ENCODE results near the gene TRNP1.

The TRNP1 gene

DNA sequence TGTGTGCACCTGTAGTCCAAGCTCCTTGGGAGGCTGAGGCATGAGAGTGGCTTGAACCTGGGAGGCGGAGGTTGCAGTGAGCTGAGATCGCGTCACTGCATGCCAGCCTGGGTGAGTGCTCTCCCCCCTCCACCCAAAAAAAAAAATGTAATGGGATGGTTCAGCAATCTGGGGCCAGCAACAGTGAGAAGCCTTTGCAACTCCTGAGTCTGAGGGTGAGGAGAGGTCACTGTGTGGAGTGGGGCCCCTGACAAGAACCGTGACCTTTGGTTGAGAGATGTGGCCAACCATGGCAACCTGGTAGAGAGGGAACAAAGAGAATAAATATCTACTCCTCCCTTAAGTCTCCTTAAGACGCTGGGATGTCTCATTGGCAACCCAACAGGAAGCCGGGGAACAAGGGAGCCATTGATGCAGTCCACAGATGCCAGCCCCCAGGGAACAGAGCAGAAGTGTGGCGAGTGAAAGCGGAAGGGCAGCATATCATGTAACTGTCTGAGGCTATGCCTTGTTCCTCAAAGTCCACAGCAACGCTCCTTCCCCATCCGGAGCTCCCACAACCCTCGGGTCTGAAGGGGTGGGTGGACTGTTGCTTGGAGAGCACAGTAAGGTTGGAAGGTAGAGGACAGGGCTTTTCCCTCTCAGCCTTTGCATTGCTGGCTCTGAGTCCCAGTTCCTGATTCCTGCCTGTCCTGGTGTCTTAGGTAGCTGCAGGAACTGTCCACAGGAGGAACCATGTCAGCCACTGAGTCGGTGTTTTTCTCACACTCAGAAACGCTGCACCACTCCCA lies 8.3 kb downstream of the TRNP1 start:
- peak in 41 of 56 donors; percentile 8 to 75 (median 36) for DNase-seq

DNA sequence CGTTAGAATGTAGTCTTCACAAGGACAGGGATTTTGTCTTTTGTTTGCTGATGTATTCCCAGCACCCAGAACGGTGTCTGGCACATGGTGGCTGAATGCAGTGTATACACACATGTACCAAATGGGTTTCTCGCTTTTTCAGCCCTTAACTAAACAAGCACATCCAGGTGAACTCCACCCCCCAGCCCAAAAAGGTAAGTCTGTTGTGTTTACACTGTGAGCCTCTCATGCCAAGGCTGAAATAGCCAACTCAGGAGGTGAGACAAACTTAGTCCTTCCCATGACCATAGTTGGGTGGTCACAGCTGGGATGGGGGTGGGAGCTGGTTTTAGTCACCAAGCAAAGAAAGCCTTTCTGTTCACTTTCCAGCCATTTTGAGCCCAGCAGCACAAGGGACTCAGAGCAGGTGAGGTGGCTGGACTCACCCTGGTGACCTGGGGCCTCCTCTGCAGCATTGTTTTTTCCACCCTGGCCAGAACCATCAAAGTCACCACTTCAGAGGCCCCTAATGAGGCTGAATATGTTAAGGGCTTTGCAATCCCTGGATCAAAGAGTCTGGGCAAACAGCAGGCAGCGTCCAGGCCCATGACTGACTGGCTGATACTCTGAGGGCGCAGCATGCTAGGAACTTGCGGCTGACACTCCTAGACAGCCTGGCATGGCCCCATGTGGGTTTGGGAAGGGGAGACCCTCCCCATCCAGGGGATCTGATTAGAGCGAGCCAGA lies 10.4 kb downstream of the TRNP1 start:
- DNase-seq, result no peak

DNA sequence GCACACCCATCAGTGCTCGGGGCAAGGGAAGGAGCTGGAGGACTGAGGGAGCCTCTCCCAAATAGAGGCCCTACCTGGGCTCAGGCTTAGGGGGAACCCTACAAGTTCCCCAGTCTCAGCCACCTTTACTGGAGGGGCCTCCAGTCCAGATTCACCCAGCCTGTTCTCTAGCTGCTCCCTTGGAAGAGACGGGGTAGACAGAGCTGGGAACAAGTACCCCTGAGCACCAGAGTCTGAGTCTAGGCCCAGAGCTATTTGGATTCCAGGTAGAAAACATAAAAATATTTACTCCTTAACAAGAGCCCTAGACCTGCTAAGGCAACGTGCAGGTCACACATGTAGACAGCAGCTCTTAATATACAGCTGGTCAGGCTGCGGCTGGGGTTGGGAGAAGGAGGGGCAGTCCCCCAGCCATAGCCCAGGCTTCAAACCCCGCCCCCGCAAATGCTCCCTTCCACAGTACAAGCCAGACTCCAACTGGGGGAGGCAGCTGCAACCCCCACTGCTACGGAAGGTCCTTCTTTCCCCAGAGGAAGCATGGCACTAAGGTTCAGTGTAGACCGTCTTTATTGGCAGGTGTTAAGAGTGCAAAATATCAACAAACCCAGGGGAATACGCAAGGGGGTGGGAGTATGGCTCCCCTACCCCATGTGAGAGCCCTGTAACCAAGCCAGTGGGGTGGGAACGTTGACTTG lies 11.1 kb downstream of the TRNP1 start:
- no peak for DNase-seq

- no peak for DNase-seq
Observed at GRCh38 chr1:27005166-27005530, 11.7 kb downstream of the TRNP1 start.

DNA sequence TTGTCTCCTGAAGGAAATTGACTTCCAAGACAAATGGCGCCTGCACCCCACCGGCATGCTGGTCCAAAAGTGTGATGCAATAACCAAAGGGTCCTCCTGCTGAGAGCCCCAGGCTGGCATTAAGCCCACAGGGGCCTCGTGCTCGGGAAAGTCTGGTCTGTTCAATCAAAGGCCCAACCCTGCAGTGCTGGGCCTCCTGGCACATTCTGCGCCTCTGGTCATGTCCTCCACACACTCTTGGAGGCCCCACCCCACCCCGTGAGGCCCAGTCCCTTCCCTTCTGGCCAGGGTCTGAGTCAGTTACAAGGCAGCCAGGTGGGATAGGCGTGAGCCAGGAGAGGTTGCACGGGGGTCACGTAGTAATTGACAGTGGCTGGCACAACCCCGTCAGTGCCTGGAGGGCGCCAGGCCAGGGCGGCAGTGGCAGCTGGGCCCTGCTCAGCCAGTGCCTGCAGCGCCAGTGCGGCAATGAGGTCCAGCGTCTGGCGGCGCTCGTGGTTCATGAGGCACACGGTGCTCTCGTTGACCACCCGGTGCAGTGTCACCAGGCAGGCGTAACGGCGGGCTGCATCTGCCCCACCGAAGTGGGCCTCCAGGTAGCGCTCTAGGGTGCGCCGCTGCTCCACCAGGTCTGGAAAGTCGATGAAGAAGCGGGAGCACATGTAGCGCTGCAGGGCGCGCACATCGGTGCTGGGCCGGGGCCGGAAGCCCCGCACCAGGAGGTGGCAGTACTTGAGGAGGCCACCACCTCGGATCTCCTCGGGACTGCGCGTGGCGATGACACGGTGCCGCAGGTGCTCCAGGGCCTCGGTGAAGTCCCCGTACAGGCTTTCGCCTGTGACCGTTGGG lies 12.4 kb downstream of the TRNP1 start:
- no peak for DNase-seq

DNA sequence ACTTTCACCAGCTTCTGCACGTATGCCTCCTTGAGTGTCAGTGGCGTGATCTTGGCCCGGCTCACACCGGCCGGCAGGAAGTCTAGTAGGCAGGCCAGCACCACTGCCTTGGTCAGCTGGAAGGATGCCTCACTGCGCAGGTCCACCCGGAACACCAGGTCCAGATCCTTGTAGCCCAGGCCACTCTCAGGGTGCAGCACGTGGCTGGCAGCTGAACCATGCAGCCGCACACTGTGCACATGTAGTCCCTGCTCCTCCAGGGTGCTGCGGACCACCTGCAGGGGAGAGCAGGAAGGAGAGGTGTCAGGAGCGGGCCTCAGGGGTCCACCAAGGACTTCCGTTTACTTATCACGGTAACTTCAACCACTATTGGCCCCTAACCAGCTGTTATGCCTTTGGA lies 13.2 kb downstream of the TRNP1 start:
- DNase-seq, result no peak

DNA sequence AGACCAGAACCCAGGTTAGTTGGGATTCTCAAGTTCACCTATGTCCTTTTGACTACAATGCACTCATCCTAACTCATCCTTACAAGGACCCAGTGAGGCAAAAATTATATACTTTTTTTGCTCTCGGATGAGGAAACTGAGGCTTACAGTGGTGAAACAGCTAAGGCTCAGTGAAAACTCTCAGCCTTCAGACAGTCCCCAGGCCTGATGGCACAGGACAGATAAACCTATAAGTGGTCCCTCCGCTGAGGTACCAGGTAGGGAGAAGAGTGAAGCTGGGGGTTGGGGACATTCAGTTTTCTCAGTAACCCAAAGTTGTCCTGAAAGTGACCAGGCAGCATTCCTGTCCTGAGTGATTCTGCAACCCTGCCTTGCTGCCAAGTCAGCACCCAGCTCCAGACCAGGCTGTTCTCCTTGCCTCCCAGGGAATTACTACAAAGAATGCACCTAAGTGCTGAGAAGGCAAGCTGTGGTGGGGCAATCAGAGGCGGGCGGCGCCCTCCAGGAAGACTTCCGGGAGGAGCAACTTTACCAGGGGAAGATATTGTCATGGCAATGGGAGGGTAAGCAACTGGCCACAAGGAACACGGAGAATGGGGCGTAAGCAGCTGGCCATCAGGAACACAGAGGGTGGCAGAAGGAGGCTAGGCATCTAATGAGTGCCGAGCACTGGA lies 14.6 kb downstream of the TRNP1 start:
- DNase-seq, result no peak

GRCh38 chr1:27009601-27010197 lies 16.2 kb downstream of the TRNP1 start:
- no peak for DNase-seq

DNA sequence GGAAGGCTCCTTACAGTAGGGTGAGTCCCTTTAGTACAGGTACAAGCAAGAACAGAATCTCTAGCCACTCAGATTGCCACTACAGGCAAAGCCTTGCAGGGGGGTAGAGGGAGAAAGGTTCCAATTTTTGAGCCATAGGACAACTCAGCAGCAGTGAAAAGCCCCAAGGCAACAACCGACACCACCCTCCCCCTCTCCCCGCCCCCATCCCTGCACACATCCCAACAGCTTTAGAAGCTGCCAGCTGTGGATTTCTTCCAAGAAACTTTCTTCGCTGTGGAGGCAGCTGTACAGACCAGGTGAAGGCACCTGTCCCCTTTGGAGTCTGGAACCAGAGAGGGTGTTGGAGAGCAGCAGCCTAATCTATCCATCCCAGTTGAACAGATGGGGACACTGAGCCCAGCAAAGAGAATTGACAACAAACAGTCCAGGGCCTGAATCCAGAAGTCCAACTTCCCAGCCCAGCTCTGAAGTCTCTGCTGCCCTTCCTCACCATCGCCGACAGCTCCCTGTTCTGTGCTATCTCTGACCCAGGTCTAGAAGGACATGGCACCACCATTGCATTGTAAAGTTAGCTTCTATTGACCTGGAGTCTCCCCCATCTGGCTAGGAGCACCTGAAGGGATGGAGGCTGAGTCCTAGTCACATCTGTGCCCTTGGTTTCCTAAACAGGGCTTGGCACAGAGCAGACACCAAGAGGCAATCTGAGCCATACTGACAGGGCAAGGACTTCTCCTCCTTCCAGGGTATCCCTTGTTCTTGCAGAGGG lies 16.9 kb downstream of the TRNP1 start:
- no peak for DNase-seq

GRCh38 chr1:27011058-27011764 lies 17.7 kb downstream of the TRNP1 start:
- no peak for DNase-seq

- DNase-seq, result no peak
Observed at GRCh38 chr1:27011976-27012563, 18.6 kb downstream of the TRNP1 start.

DNA sequence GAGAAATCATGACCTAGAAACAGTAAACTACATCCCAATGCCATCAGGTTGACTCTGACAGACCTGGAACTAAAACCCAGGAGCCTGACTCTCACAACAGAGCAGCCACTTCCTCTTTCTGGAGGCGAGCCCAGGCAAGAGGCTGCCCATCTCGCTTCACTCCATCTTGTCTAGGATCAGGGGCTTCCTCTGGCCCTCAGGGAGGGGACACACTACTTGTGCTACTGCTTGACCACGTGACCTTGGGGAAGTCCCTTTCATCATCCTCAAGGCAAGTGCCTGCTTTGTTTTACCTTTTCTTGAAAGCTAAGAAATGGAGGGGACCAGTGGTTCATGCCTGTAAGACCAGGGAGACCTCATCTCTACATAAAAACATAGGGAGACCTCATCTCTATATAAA lies 21.8 kb downstream of the TRNP1 start:
- DNase-seq, result no peak

GRCh38 chr1:27016376-27016775 lies 22.9 kb downstream of the TRNP1 start:
- DNase-seq, result no peak

DNA sequence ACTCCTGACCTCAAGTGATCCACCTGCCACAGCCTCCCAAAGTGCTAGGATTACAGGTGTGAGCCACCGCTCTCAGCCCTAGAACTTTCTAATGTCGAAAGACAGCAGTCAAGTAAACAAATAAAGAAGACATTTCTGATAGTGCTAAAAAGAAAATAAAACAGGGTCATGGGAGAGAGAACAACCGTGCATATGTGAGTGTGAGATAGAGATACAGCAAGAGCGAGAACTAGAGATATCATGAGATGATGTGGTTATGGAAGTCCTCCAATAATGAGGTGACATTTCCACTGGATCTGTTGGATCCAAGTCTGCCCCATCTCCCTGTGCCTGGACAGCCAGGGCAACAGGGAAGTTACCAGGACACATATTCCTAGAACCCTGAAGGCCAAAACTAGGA lies 23.7 kb downstream of the TRNP1 start:
- DNase-seq, result no peak

DNA sequence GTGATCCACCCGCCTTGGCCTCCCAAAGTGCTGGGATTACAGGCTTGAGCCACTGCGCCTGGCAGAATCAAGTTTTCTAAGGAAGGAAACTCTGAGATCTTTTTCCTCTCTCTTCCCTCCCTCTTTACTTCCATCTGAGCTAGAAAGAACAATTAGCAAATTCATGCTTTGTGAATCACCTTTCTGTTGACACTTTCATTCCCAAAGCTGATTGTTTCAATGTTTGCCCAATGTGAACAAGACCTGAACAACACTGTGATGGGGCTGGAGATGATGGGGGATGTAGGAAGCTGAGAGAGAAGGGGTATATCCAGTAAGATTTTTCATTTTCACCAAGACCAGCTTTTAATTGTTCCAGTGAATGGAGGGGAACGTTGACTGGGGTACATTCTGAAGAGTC lies 24.8 kb downstream of the TRNP1 start:
- DNase-seq, result no peak

GRCh38 chr1:27021354-27022031 lies 28.0 kb downstream of the TRNP1 start:
- DNase-seq, result no peak

GRCh38 chr1:27025718-27026117 lies 32.2 kb downstream of the TRNP1 start:
- DNase-seq, result no peak
